Posterior cingulate gyrus (tissue), 11 donors: ENCODE measurements around the gene SETD3.

ENCODE experiments used
- DNase-seq, 10 donors: peaks; one replicate each; pipeline versions ENCODE4 v3.0.0 to v3.0.0-alpha.2; 2020 to 2021; ENCODE audit warnings: mixed read lengths in 3 of 10
- intact Hi-C: fragments of 100-400 bp; cut with DNase I; formaldehyde crosslinking; loops from one replicate; pipeline ENCODE4 v1.15.1; 2023

Gene SETD3

DNA sequence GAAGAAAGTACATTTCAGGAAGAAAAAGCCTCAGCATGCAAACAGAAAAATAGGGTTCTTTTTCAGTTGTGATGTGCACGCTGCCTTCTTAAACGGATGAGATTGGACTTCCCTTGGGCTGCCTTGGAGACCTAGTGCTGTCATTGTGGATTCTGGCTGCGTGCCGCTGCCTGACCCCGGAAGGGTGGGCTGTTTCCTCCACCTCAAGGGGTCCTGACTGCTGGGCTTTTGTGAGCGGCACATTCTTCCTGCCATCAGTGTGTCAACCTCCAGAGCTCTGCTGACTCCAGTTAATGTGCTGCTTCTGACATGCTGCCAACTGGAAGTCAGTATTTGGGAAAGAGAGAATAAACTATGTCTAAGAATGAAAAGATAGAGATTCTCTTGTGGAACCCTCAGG, 25.6 kb upstream of the SETD3 start:
- no peak for DNase-seq
- intact Hi-C loops = no loop called here

DNA sequence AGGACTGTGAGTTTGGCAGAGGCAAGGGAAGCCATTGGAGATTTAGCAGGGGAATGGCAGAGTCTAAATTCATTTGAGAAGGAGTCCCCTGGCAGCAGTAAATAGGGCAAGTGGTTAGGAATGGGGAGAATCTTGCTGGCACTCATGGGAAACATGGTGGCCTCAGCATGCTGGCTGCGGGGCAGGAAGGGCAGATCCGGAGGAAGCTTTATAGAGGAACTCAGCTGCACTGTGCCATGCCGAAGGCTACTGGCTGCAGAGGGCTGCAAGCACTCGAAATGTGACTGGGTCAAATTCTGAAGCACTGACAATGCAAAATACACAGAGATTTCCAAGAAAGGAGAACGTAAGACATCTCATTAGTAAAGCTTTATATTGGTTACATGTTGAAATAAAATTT, 24.4 kb upstream of the SETD3 start:
- intact Hi-C loops = no loop called here
- DNase-seq = peak in 1 of 10 donors; percentile 57

DNA sequence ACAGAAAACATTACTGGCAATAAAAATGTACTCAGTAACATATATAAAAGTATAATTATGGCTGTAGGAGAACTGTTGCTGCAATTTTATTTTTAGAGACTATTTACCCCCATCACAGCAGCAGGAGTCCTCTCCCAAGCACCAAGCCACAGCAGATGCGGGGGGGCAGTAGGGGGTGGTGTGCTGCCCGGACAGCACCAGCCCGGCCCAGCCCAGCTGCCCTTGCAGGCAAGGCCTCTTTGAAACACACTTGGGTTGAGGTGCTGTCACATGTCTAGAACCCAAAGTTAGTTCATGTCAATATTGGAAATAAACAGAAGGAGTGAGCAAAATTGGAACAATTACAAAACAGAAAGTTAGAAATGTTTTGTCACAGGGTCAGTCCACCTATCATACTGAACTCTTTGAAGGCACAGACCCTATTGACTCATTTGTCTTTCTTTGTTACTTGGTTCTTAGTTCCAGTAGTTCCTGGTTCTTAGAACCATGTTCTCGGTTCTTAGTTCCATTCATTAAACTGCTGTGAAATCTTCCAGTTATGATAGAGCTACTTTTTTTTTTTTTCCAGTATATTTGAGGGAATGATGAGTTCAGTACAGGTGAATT, 23.3 kb upstream of the SETD3 start:
- DNase-seq = peak in 1 of 10 donors; percentile 63
- intact Hi-C loops = no loop called here

DNA sequence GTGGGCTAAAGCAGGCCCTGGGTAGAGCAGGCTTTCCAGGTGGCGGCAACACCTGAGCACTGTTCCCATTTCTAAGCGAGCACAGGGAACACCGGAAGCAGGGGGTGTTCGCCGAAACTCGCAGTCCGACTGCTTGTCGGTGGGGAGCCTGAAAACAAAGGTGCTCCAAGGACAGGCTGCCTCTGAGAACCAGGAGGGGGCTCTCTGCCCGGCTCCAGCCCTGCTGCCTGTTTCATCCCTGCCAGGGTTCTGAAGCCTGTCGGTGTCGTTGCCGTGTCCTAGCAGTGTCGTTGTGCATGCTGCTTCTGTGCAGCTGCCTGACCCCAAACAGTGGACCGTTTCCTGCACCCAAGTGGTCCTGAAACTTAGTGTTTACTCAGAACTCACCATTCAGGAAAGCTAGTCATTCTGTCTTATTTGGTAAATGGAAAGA, 22.3 kb upstream of the SETD3 start:
- peak in 2 of 10 donors; percentile 69 to 81 for DNase-seq
- intact Hi-C loops = no loop called here

DNA sequence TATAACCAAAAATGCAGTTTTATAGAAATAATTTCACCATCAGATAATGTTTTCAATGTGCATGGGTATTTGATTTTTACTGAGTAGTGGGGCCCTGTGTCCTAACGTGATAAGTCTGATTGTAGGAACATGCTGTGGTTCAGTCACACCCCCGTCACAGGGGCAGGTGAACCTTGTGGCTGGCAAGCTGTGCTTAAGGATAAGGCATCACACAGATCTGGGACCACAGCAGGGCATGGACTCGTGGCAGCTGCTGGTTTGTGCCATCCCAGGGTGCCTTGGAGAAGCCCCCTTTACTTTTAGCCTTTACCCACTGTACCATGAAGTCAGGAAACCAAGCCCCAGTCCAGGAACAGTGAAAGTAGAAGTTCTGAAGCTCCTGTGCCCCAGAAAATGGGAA, 17.2 kb upstream of the SETD3 start:
- DNase-seq = peak in 1 of 10 donors; percentile 77

DNA sequence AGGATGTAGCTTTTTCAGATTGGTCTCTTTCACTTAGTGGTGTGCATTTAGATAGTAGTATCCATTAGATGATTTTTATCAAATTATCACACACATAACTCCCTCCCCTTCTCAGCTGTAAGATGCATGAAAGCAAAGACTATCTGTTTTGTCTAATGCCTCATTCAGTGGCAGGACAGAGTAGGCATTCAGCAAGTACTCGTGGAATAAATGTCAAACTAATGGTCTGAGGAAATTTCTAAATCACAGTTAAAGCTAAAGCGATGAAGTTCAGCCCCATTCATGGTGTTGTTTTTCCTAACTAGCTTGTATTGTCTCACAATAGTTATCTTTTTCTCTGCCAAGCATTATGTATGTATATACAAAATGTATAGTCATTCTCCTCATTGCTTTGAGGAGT, 16.7 kb upstream of the SETD3 start:
- DNase-seq = no peak
- intact Hi-C loops = no loop called here

More for the DNA sequence above, 17.2 kb upstream of the SETD3 start:
- intact Hi-C loops = no loop called here

DNA sequence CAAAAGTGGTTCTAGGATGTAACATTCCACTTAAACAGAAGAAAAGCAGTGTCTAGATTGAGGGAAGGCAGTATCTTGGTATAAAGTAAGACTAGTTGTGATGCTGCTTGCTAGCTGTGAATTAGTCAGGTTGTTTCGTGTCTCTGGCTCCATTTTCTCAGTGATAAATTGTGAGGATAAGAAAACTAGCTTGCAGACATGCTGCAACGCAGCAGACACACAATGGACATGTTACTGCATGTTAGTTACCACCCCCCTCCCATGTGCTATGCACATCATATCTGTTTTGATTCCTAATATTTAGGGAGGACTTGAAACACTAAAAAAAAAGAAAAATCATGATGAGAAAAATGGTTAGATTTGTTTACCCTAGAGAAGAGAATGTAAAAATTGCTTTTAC, 3.4 kb upstream of the SETD3 start:
- intact Hi-C loops = no loop called here
- DNase-seq = no peak

DNA sequence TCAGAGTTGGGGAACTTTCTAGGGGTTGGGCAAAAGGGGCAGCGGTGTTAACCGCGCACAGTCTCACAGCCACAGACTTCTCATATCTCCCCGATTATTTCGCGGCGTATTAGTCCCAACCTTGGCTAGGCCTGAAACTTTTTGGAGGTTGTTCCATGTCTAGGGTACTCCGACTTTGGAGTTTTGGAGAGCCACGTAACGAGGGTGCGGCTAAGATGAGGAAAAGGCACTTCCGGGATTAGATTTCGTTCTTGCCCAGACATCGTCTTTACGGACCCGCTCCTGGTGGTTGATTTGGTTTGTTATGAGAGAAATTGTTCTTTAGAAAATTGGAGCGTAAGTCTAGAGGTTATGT, 1.1 kb upstream of the SETD3 start:
- no peak for DNase-seq
- intact Hi-C loops = no loop called here

DNA sequence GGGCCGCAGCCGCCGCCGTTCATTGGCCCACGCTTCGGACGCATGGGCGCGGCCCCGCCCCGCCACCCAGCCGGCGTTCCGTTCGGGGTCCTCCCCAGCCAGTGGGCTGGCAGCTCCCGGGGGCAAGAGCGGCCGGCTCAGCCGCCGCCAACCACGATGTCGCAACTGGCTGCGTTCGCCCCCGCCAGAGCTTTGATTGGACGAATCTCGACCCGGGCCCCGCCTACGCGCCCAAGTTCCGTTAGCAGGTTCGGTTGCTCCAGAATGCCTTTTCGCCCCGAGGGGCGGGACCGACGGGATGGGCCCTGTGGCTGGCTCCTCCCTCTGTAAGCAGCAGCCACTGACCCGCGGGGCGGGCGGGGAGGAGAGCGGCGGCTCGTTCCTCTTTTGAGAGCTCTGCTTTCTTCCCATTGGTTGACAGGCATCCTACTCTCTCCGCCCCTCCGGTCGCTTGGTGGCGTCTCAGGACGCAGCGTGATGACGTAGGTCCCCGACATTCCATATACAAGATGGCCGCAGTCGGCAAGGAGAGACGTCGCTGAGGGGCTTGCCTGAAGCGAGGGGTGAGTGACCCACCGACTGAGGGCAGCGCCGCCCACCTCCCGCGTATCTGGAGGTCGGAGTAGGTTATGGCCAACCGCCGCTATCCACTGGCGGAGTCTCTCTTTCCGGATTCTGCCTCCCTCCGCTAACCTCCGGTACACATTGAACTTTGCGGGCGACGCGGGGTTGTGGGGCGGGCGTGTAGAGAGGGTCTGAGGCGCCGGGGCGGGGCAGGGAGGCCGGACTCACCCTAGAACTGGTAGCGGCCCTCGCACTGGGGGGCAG, 472 bp upstream of the SETD3 start, which contains the start of gene CCNK:
Gene CCNK, plus strand, starts transcription at position 493 of the 828 bp plus-strand sequence. CDS start 11,269 bp downstream, outside the sequence.
- intact Hi-C loops = no loop called here
- peak; percentile 100 for DNase-seq

DNA sequence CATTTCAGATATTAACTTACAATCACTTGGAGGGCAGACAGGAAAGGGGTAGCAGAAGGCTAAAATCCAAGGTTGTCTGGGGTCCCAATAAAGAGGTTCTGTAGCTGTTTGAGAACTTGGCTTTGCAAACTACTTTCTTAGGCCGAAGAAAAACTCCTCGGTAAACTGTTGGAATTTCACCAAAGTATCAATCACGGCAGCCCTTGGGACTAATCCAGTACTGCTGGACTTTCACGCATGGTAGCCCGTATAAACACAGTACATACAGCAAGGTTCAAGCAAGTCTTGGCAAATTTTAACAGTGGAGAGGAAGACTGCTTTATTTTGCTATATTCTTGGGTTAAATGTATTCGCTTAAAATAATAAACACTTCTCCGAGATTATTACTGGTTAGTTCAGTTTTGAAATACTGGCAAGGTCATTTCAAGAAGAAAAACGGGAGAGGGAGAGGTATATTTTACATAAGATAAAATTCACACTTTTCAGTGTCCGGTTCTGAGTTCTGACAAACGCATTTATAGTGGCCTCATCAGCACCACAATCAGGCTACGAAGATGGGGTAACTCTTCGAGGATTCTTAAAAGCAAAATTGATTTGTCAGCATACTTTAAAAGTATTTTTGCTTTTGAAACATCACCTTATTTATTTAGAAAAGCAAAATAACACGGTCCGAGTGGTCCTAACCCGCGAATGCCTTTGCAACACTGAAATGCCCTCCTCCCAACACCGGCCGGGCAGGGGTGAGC, 1.3 kb downstream of the SETD3 start:
- intact Hi-C loops = no loop called here
- no peak for DNase-seq

DNA sequence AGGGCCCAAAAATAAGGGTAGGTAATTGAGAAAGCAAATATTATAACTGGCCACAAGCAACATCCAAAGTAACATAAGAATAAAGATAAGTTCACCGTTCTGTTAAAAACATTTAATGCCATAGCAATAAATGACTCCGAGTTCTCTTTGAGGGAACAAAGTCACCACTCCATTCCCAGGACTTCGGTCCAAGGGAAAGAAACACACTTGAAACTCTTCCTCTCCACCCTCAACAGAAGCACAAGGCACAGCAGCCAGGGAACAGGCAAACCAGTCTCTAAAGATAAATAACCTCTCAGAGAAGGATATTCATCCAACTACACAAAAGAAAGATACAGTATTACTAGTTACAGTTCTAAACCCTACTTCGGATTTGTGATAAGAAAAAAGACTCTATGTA, 2.5 kb downstream of the SETD3 start:
- DNase-seq = no peak
- intact Hi-C loops = no loop called here

DNA sequence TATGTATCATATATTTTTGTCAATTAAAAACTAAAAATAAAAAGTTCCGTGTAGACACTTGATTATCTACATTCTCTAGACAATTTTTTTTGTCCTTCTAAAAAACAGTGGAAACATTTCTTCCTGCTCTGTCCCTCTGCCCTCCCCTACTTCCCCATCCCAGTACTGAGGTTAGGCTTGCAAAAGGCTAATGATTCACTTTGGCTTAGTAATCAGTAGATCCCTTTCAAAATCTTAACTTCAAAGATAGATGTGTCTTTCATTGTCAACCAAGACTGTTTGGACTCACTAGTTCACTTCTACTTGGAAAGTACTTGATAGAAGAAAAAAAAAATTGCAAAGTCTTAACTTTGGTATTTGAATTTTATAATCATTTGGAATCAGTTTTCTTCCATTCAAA, 3.8 kb downstream of the SETD3 start:
- DNase-seq = no peak
- intact Hi-C loops = no loop called here

DNA sequence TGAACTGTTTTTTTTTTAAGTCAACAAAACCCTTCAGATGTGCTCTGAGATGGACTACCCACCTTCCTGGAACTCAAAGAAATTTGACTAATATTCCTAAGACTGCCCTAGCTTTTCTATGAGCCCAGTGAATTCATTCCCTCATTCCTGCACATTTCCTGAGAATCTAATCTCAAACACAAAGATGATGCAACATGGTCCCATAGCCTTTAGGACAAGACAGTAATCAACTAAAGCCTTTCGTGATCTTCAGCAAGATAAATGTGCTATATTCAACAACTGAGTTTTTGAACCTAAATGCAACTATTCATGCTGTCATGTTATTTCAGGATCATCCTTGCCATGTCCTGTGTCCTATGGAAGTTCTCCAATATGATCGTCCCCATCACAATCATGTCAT, 5.0 kb downstream of the SETD3 start:
- DNase-seq = no peak
- intact Hi-C loops = no loop called here

DNA sequence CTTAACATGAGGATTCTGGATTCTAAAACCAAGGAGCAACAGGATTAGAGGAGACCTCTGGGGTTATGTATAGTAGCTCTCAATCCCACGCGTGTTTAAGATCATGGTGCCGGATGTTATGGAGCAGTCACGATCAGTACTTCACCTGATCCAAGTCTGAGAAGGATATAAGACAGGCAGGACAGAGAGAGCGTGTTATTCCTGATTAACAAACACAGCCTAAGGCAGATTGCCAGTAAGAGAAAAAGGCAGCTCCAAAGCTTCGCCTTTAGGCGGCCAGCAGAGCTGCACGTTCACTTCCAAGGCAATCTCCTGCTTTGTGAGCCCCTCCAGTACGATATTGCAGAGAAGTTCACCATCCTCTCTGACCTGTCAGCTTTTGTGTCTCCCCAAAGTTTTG, 5.5 kb downstream of the SETD3 start:
- DNase-seq = no peak
- intact Hi-C loops = no loop called here

DNA sequence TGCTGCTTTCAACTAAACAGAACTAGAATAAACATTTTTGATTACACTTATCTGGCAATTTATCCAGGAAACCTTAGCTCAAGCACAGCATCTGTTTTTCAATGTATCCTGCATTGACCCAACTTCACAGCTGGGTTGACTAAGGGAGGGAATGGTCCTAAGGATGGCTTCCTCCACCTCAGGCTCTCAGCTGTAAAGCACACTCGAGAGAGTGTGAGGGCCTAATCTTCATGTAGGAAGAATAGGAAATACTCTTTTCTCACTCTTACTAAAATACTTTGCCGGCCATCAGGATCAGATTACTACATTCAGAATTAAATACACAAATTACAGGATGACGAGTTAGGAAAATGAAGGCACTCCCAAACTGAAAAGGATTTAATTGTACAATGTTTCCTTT, 7.2 kb downstream of the SETD3 start:
- intact Hi-C loops = no loop called here
- no peak for DNase-seq

DNA sequence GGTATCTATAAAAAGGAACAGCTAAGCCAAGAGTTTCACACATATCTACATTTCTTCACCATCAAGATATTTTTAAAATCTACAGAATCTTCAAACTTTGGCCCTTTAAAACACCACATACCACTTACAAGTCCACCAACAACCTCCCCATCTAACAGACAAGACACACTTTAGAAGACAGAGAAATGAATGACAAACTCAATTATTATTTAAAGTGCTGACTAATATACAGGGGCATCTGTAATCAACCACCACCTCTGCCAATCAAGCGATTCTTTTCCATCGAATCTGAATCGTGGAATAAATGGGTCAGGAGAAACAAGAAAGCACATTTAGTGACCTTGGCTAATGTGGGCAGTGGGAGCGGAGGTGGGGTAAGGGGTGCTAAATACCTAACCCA, 7.7 kb downstream of the SETD3 start:
- no peak for DNase-seq
- intact Hi-C loops = no loop called here

DNA sequence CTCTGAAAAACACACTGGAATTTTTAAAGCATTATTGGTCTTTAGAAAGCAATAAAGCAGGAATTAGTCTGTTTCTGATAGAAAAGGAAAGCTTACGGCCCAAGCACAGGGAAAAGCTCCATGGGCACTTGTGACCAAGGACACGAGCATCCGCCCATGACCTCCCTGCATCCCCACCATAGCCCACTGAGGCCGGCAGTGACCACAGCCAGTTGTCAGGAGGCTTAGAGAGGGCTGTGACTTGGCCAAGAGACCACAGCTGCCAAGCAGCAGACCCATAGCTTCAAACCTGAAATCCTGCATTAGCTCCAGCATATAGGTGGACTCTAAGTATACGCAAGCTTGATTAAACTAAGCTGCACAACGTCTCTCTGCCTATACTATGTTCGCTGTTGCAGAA, 8.9 kb downstream of the SETD3 start:
- DNase-seq = no peak

DNA sequence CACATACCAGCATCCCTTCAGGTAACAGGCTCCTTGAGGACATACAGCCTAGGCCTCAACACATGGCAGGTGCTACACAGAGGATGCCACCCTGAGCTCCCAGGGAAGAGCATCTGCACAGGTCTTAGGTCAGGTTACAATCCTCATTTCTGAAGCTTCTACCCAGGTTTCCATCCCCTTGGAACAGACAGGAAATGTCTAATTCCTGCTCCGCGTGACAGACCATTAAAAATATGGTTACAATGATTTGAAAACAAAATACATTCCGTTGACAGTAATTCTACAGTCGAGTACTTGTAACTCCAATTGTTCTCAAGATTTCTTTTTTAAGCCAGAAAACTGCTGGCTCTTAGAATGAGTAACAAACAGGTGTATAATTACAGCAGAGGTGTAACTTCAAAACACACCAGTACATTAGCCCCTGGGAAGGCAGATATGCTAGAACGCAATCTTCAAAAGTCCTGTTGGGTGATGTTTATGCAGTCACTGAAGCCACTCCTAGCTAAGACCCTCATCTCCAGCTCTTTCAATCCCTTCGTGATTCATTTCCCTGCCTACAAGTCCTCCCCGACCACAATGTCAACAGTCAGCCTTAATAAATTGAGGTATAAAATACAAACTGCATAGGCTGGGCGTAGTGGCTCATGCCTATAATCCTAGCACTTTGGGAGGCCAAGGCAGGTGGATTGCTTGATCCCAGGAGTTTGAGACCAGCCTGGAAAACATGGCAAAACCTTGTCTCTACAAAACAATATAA, 11.6 kb downstream of the SETD3 start:
- intact Hi-C loops = no loop called here
- no peak for DNase-seq

More for the DNA sequence above, 8.9 kb downstream of the SETD3 start:
- intact Hi-C loops = no loop called here

DNA sequence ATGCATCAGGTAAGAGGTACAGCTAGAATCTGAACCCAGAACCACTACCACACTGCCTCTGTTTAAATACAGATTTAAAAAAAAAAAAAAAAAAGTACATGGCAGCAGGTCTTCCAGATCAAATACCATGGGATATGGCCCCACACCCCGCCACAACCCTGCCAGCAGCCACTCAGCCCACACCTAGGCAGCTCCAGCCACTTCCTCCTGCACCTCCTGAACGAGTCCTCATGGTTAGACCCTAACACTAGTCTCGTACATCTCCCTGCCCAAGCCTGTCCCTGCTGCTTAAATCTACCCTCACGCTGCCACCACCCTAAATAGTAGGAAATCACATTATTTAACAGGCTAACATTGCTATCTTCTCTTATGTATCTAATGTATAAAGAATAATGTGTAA, 12.6 kb downstream of the SETD3 start:
- no peak for DNase-seq
- intact Hi-C loops = no loop called here

DNA sequence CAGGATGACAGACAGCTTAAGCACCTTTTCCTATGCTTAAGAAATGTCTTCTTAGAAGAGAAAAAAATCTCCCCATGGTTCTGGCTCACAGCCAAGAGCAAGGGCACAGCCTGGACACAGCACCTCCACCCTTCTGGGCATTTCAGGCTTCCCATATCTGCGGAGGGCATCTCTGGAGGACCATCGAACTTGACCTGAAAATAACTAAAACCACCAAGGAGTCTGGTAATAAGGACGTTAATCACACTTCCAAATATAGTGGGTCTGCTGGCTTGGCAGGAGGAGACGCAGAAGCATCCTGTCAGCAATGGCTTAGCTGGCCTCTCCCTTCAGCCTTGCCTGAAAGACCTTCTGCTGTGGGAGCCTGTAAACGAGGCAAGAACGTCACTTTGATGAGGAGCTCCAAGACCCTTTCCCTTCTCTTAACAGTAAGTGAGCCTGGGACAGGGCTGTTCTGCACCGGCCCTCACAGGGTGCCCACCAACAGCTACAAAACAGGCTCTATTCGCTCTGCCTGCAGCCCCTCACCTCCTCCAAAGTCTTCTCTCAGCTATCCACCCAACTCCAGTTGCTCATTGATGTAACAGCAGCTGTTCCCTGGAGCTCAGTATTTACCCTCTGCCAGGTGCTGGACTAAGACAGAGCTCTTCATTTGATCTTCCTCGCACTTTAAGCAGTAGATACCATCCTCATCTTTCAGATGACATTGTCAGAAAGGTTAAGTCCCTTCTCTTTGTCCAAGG, 13.2 kb downstream of the SETD3 start:
- intact Hi-C loops = no loop called here
- no peak for DNase-seq
